ENCODE results near the gene POU6F2.
"Not testable (repeated sequence)": the region's sequence is repeated elsewhere in the genome, so short reads cannot be mapped to it uniquely, and the experiment has no call there.

The POU6F2 gene

GRCh38 chr7:38977685-38978084, at the start of gene POU6F2:
TSS of gene POU6F2 (plus strand) at chr7:38977909. CDS start at chr7:38977954, 45 bp downstream.
- DNase-seq = peak; percentile 15

- no peak for DNase-seq
Measured at GRCh38 chr7:38928506-38928905, 49.2 kb upstream of the POU6F2 start.

- peak; percentile 36 for DNase-seq
Measured at GRCh38 chr7:38929460-38930171, 48.1 kb upstream of the POU6F2 start.

- DNase-seq = peak; percentile 82
Measured at GRCh38 chr7:38932509-38933168, 45.1 kb upstream of the POU6F2 start.

- DNase-seq = no peak
Measured at GRCh38 chr7:38934051-38934450, 43.7 kb upstream of the POU6F2 start.

GRCh38 chr7:38934536-38934935, 43.2 kb upstream of the POU6F2 start:
- peak; percentile 25 for DNase-seq

- no peak for DNase-seq
Measured at GRCh38 chr7:38936641-38937040, 41.1 kb upstream of the POU6F2 start.

- DNase-seq = no peak
Measured at GRCh38 chr7:38938001-38938485, 39.7 kb upstream of the POU6F2 start.

GRCh38 chr7:38938589-38938988, 39.1 kb upstream of the POU6F2 start:
- DNase-seq = no peak

- no peak for DNase-seq
Measured at GRCh38 chr7:38940774-38941173, 36.9 kb upstream of the POU6F2 start.

- DNase-seq = no peak
Measured at GRCh38 chr7:38942431-38943051, 35.2 kb upstream of the POU6F2 start.

- not testable (repeated sequence) for DNase-seq
Measured at GRCh38 chr7:38947541-38947940, 30.2 kb upstream of the POU6F2 start.

- DNase-seq = peak; percentile 11
Measured at GRCh38 chr7:38950309-38950708, 27.4 kb upstream of the POU6F2 start.

- DNase-seq = no peak
Measured at GRCh38 chr7:38951213-38951612, 26.5 kb upstream of the POU6F2 start.

- no peak for DNase-seq
Measured at GRCh38 chr7:38953227-38953626, 24.5 kb upstream of the POU6F2 start.

GRCh38 chr7:38953971-38954370, 23.7 kb upstream of the POU6F2 start:
- DNase-seq = no peak

- DNase-seq = no peak
Measured at GRCh38 chr7:38955892-38956291, 21.8 kb upstream of the POU6F2 start.

GRCh38 chr7:38962028-38962427, 15.7 kb upstream of the POU6F2 start:
- DNase-seq = no peak

GRCh38 chr7:38964921-38965320, 12.8 kb upstream of the POU6F2 start:
- DNase-seq = no peak

GRCh38 chr7:38973760-38974159, 3.9 kb upstream of the POU6F2 start:
- DNase-seq = no peak

- DNase-seq = peak; percentile 58
Measured at GRCh38 chr7:38975944-38976392, 1.7 kb upstream of the POU6F2 start.

- peak; percentile 89 for DNase-seq
Measured at GRCh38 chr7:38978491-38978890, 782 bp downstream of the POU6F2 start.

- DNase-seq = no peak
Measured at GRCh38 chr7:38992203-38992602, 14.5 kb downstream of the POU6F2 start.

- DNase-seq = no peak
Measured at GRCh38 chr7:39001595-39001994, 23.9 kb downstream of the POU6F2 start.

Measured in NCI-H82 (cell line).